DMS 273 treated with DMSO at 0.1 percent for 48 hours (cell line): ENCODE measurements around the gene SIVA1.

Experiments
- DNase-seq: peaks from one replicate; lab custom pipeline; 2025; lab: John Stamatoyannopoulos, UW

SIVA1 gene

DNA sequence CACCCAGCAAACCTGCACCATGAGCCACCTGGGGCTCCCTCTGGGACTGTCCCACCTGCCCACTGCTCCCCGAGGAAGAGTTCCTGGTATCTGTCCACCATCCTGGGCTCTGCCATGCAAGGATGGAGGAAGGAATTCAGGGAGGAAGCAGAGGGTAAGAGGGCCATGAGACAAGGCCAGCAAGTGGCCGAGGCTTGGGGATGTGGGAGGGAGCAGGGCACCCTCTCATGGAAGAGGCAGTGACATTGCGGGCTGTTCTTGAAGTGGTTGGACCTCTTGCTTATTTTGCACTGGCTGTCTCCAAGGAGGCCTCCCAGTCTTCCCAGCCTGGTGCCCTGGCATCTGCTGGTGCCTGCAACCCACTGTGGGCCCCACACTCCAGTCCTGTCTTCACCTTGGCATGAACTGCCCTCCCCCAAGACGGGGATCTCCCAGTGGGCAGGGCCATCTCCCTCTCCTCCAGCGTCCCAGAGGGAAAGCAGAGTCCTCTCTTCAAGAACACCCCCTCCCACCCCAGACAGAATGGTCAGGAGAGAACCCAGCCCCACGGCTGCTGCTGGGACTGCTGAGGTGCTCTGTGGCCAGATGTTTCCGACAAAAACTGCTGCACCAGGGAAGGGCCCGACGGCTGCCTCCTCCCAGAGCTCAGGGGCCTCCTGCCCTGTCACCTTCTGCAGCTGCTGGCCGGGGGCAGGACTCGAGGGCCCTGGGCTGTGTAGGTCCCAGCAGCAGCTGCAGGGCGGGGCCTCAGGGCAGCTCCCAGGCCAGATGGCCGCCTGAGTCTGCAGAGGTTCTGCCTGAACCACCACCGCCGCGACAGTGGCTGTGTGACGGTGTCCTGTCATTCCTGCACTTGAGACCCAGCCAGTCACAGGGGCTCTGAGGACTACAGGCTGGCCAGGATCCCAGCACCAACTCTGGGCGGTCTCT, 44.4 kb downstream of the SIVA1 start:
- no peak for DNase-seq

GRCh38 chr14:104798300-104799243, 45.6 kb downstream of the SIVA1 start:
- no peak for DNase-seq

GRCh38 chr14:104799244-104800014, 46.5 kb downstream of the SIVA1 start:
- DNase-seq = no peak

DNA sequence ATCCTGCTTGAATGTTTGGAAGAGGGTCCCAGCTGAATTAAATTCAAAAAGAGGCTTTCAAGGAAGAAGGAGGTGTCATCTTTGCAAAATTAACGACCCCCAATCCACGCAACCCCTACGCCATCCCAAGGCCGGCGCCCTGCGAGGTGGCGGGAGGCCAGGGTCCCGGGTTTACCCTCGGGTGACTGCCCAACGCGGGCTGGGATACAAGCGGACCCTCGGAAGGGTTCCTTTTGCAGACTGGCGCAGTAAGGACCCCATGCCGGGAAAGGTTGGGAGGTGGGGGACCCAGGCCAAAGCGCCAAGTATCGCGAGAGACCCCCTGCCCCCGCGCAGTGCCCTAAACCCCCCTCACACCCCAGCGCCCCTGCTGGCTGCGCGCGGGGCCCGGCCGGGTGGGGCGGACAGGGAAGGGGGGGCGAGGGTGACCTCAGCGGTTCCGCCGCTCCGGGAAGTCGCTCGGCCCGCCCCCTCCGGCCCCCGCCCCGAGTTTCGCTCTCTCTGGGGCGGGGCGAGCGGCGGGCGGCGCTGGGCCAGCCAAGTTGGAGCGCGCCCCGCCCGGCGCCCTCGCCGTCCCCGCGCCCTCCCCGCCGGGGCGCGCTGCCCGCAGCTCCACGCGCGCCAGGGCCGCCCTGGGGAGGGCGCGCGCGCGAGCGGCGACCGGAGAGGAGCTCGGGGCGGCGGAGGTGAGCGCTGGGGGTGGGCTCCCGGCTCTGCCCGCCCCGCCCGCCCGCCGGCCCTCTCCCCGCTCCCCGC, 47.2 kb downstream of the SIVA1 start:
- no peak for DNase-seq

GRCh38 chr14:104800771-104801519, 48.0 kb downstream of the SIVA1 start, which contains the start of gene ZBTB42:
ZBTB42 (plus strand) TSS chr14:104801101; CDS start chr14:104801198, 97 bp downstream.
- peak; percentile 38 for DNase-seq

DNA sequence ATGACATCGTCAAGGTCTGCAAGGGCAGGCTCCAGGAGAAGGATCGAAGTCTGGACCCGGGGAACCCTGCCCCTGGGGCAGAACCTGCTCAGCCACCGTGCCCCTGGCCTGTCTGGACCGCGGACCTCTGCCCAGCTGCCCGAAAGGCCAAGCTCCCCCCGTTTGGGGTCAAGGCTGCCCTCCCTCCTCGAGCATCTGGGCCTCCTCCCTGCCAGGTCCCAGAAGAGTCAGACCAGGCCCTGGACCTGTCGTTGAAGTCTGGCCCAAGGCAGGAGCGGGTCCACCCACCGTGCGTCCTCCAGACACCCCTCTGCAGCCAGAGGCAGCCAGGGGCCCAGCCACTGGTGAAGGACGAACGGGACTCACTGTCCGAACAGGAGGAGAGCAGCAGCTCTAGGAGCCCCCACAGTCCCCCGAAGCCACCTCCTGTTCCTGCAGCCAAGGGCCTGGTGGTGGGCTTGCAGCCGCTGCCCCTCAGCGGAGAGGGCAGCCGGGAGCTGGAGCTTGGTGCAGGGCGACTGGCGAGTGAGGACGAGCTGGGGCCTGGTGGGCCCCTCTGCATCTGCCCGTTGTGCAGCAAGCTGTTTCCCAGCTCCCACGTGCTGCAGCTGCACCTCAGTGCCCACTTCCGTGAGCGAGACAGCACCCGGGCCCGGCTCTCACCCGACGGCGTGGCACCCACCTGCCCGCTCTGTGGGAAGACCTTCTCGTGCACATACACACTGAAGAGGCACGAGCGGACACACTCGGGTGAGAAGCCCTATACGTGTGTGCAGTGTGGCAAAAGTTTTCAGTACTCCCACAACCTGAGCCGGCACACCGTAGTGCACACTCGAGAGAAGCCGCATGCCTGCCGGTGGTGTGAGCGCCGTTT, 48.8 kb downstream of the SIVA1 start:
- no peak for DNase-seq

DNA sequence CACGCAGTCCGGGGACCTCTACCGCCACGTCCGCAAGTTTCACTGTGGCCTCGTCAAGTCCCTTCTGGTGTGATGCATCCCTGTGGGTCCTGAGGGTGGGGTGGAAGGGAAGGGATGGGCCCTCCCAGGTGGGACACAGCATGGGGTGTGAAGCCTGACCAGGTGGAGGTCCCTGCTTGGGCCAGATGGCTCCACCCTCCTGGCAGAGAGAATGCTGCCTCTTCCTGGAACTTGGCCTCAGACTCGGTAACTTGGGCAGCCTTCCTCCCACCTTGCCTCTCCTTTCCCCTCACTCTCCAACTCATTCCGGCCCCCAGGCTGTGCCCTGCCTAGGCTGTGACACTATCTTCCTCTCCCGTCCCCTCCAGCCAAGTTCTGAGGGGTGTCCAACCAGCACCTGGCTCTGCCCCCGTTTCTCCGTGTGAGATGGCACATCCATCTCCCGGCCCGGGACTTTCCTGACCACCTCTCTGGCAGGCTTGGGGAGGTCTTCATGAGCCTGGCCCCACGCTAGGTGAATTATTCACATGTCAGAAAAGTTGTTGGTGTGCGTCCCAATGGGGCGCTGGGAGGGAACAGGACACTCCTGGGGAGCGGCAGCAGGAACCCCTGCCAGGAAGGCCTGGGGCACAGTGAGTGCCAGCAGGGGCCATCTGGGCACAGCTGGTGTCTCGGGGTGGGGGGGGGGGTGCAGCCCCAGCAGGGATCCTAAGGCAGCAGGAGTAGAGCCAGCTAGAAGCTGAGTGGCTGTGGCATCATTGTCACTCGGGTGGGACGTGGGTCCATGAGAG, 49.6 kb downstream of the SIVA1 start:
- peak; percentile 54 for DNase-seq

DNA sequence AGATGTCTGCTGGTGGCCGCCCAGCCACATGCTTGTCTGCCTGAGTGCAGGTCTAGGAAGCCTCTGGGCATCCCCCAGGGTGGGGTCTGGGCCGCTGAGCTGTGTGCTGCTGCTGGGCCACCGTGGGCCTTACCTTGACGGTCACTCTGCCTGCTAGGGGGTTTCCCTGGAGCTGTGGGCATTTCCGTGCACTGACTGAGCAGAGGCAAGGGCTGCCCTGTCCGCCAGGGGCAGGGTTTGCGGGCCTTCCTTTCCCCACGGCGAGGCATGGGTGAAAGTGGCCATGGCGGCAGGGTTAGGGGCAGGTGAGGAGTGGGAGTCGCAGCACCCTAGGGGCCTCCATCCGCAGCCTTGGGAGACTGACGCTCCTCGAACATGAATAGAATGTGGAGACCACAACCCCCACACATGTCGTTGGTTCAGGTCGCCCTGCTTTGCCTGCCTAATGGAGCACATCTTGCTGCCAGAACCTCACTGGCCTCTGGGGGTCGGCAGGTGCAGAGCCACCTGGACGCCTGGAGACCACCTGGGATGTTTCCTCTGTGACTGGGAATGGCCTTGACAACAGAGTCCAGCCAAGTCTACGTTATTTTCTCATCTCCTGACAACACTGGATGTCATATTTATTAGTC, 50.4 kb downstream of the SIVA1 start:
- no peak for DNase-seq

DNA sequence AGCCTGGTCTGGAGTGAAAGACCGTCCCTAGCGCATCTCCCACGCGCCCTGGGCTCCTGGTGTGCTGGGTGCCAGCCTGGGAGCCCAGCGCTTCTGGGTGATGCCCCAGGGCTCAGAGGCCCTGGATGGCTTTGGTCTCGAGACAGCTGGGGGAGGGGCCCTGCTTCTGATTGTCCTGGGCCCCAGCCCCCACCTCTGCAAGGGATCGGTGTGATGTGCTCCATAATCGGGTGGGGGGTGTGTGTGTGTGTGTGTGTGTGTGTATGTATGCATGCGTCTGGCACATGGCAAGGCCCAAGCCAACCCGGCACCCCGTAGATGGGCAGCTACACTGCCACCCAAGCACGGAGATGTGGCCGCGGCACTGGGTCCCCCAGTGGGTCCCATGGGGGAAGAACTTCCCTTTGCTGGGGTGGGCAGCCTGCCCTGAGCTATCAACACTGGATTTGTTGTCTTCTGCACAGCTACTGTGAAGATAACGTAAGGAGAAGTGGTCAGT, 51.0 kb downstream of the SIVA1 start:
- no peak for DNase-seq

DNA sequence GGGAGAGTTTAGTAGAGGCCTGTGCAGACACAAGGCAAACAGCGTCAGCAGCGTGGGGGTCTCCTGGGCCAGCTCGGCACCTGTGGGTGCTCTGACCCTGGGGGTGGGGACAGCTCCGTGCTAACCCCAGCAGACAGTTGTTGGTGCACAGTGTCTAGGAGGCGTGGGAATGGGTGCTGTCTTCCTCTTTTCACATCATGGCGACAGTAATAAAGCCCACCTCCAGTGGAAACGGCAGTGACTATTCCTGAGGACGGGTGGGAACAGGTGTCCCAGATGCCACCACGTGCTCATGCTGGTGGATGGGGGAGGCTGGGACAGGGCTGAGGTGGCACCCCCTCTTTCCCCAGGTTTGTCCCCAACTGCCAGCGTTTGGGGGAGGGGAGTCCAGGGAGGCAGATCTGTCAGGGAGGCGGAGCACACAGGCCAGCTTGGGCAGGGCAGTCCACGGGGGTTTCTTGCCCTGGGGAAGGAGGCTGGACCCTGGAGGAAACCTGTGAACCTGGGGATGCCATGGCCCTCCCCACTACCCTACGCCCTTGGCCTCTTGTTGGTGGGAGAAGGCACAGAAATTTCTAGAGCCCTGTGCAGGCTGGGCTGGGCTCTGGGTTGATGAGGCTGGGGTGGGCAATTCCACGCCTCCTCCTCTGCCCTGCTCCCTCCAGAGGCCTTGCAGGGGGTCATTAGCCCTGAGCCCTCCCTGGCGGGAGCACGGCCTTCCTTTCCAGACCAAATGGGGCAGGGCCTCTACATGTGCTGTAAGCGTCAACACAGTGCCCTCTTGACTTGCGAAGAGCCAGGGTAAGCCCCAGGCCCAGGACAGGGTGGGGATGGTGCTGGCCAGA, 51.8 kb downstream of the SIVA1 start:
- no peak for DNase-seq

- DNase-seq = peak; percentile 75
Measured at GRCh38 chr14:104805326-104805678, 52.4 kb downstream of the SIVA1 start.

- no peak for DNase-seq
Measured at GRCh38 chr14:104805941-104806624, 53.1 kb downstream of the SIVA1 start.

DNA sequence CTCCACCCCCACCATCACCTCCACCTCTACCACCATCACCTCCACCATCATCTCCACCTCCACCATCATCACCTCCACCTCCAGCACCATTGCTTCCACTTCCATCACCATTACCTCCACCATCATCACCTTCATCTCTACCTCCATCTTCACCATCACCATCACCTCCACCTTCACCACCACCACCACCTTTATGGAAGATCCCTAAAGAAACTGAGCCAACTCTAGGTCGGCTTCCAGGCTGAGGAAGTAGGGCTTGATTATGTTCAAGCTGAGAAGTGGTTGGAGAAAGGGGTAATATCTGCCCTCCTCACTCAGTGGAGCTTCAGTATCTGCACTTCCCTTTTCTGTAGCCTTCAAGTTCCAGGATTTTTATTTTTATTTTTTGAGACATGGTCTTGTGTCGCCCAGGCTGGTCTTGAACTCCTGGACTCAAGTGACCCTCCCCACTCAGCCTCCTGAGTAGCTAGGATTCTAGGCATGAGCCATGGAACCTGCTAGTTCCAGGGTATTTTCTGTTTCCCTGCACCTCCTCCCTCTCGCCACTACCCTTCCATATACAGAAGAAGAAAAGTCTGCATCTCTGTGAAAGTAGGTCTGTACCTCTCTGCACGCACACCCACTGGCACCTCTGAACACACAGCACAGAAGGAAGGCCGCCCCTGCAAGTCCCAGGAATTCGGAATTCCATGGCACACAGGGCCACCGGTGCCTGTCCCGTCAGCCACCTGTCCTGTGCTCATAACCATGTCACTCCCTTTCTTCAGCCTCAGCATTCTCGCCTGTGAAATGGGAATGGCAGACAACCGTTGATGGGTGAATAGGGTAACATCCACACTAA, 53.9 kb downstream of the SIVA1 start:
- DNase-seq = no peak

DNA sequence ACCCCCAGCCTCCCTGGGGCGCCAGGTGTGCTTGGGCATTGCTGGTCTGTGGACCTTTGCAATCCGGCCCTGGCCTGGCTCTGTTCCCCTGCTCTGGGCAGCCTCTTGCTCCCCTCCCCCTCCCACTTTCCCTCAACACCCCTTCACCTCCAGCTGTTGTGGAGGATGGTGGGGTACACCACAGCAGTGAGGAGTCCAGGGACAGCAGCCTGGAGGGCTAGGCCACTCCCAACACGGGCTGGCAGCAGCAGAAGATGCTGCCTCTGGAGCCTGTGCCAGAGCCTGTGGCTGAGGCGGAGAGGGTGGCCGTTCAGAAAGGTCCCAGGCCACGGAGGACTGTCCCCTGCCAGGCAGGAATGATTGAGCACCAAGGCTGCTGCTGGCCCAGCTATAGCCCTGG, 55.5 kb downstream of the SIVA1 start:
- DNase-seq = no peak
